Retinal pigment epithelial cell (primary cell): Measurements from ENCODE around the gene CAMSAP1.

ENCODE experiments used
- DNase-seq: peaks from one replicate; pipeline ENCODE4 v3.0.0-alpha.2; 2010; ENCODE audit warnings: low read depth
- H3K4me3 ChIP-seq: 2 replicates; pipeline ENCODE4 v1.5.1; 2011; ENCODE audit warnings: mild to moderate bottlenecking, low read length, control low read depth, moderate library complexity
- CTCF ChIP-seq: conservative IDR thresholded peaks from 2 replicates; pipeline ENCODE4 v1.5.1; 2011; ENCODE audit warnings: low read depth, low read length, control low read depth, inconsistent platforms

Gene CAMSAP1

GRCh38 chr9:135890190-135891026 lies 16.9 kb downstream of the CAMSAP1 start:
- no peak overlapping the region for H3K4me3 ChIP-seq
- DNase-seq: no peak

GRCh38 chr9:135889564-135890189 lies 17.7 kb downstream of the CAMSAP1 start:
- H3K4me3 ChIP-seq: no peak overlapping the region
- DNase-seq: no peak
- TF ChIP-seq CTCF: no peak

More at GRCh38 chr9:135890190-135891026, 16.9 kb downstream of the CAMSAP1 start:
- TF ChIP-seq CTCF: no peak

- TF ChIP-seq CTCF: no peak
- H3K4me3 ChIP-seq: no peak overlapping the region
- DNase-seq: no peak
Measured at GRCh38 chr9:135888766-135889394, 18.5 kb downstream of the CAMSAP1 start.

GRCh38 chr9:135888126-135888765 lies 19.1 kb downstream of the CAMSAP1 start:
- no peak for DNase-seq
- H3K4me3 ChIP-seq: no peak overlapping the region
- TF ChIP-seq CTCF: no peak

GRCh38 chr9:135887585-135888050 lies 19.7 kb downstream of the CAMSAP1 start:
- no peak for DNase-seq
- H3K4me3 ChIP-seq: no peak overlapping the region
- no peak for TF ChIP-seq CTCF

GRCh38 chr9:135887021-135887507 lies 20.3 kb downstream of the CAMSAP1 start:
- DNase-seq: no peak
- H3K4me3 ChIP-seq: no peak overlapping the region
- TF ChIP-seq CTCF: no peak
